Stimulated activated CD8-positive, alpha-beta memory T cell treated with anti-CD3 and anti-CD28 coated beads, Interleukin-7, amount 100 ng/mL, for 1 hour (primary cell): ENCODE measurements around the gene SYCE1.
A peak's percentile ranks its signal among the peaks of the same experiment; 100 is the strongest.
"Not testable (repeated sequence)": the region's sequence is repeated elsewhere in the genome, so short reads cannot be mapped to it uniquely, and the experiment has no call there.

Experiments
- DNase-seq, 2 donors: peaks; one replicate each; pipeline ENCODE4 v3.0.0-alpha.2; 2020; ENCODE audit warnings: low read depth in 2 of 2

Gene SYCE1

DNA sequence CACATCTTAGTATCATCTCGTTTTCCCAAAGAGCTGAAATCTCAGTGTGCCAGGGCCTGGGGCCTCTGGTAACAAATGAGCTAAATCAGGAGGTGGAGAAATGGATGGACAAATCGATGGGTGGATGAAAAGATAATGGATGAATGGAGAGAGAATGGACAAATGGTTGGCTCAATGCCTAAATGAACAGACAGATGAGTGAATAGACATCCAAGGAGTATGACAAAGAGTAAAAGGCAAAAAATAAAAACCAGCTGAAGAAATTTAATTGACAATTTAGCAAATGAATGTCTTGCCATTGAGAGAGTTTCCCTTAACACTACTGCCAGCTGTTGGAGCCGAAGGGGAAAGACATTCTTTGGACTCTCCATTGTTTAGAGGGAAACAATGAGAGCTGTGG lies 8.0 kb downstream of the SYCE1 start:
- DNase-seq, result no peak

DNA sequence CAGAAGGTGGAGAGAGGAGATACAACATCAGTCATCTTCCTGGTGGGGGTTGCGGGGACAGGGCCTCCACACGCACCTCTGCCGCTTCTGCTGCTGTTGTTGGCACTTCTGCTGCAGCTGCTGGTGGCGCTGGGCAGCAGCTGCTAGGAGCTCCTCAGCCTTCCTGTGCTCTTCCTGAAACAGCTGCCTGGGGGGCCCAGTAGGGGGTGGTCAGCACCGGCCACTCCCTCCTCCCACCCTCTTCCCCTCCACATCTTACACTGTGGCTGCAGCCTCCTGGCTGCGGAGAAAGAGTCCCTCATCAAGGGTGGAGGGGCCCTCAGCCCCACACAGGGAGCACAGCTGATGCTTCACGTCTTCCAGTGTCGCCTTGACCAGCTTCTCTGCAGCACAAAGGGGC lies 9.9 kb downstream of the SYCE1 start:
- no peak for DNase-seq

GRCh38 chr10:133554600-133554999 lies 10.8 kb downstream of the SYCE1 start:
- DNase-seq, result no peak

GRCh38 chr10:133544506-133544905 lies 20.9 kb downstream of the SYCE1 start:
- DNase-seq, result no peak

GRCh38 chr10:133541441-133541975 lies 23.9 kb downstream of the SYCE1 start:
- DNase-seq, result not testable (repeated sequence)

DNA sequence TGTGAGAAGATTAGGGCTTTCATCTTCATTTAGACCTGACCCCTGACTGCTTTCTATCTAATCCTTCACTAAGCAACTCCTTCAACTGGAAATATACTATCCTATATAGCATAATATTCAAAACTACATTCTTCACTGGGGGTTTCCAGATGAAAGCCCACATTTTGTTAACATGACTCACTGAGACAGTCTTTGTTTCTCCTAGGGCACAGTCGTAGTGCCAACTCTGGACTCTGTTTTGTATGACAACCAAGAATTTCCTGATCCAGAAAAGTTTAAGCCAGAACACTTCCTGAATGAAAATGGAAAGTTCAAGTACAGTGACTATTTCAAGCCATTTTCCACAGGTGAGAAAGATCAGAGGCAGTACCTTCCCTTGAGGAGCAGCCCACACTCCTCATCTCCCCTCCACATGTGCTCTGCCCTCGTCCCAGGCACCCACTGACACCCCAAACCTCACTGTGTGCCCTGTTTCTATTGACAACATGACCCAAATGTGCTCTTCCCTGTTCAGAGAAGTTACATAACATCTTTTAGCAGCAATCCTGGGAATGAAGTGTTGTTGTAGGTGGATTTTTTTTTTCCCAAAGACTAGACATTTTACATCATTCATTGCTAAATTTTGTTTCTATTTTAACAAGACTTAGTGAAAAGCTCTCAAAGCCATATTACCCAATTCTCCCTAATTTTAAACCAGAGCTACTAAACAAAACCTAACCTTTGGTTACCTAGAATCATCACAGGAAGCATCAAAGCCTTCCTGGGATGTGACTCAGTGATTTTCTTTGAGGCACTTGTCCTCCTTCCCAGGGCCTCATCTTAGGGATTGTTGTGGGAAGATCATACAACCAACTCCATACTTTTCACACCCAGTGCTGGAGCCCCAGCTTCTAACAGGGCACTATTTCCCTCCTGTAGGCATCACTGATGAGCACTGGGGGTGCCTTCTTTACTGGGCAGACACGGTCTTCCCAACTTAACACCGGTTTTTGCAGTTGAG lies 27.5 kb downstream of the SYCE1 start:
- no peak for DNase-seq

DNA sequence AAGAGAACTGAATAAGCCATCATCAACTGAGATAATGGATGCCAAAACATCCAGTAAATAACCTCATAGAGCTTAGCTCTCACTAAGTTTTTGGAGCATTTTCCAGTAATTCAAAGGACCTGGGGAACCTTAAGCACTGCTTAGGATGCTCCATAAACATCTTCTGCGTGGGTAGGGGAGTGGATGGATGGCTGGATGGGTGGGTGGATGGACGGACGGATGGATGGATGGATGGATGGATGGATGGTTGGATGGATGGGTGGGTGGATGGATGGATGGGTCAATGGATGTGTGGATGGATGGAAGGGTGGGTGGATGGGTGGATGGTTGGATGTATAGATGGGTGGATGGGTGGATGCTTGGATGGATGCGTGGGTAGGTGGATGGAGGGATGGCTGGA lies 29.2 kb downstream of the SYCE1 start:
- DNase-seq, result no peak

- DNase-seq, result no peak
These were observed 31.0 kb downstream of the SYCE1 start for GRCh38 chr10:133534417-133534816.

- no peak for DNase-seq
These were observed 32.5 kb downstream of the SYCE1 start for GRCh38 chr10:133532871-133533270.

- no peak for DNase-seq
These were observed 34.9 kb downstream of the SYCE1 start for GRCh38 chr10:133530506-133530905.

GRCh38 chr10:133529576-133529946 lies 35.8 kb downstream of the SYCE1 start:
- DNase-seq, result no peak

DNA sequence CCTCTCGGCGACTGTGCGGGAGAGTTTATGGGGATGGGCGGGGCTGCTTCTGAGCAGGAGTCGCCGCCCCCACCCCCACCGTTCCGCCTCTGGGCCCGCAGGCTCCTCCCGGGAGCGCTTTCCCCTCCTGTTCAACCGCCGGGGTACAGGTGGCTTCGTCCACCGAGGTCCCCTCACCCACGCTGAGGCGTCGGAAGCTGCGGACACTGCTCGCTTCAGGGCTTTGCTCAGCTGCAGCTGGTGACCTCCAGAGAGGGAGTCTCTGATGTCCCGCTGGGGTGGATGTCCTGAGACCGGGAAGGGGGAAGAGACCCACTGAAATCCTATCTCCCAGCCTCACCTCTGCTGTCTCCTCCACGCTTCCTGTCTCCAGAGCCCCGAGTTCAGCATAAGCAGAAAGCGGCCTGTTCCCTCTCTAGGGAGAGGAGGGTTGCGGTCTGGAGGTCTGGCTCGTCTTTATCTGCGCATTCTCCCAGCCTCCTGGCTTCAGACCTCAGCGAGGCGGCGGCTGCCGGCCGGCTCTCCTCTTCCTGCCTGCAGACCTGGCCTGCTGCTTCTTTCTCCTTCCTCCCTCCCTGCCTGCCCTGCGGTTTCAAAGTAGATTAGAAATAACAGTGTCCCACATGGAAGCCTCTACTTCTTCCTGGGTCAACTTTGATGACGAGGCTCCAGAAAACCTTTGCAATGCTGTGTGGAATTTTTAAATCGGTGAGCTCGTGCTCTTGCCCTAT lies 36.4 kb downstream of the SYCE1 start:
- no peak for DNase-seq

DNA sequence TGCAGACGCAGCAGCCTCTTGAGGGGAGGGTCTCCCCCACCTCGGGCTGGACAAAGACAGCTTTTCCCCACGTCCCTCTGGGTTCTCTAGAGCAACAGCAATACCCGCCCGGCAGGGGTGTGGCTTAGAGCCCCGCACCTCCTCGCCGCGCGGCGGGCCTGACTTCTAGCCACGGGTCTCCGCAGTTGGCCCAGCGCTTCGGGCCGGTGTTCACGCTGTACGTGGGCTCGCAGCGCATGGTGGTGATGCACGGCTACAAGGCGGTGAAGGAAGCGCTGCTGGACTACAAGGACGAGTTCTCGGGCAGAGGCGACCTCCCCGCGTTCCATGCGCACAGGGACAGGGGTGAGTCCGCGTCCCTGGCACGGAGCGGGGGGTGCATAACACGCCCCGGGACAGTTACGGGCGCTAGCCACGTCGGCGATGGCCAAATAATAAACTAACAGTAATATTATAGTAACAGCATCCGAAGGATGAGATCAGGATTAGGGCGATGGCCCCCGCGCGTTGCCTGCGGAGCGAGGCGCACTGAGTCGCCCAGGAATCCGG lies 37.0 kb downstream of the SYCE1 start:
- no peak for DNase-seq

DNA sequence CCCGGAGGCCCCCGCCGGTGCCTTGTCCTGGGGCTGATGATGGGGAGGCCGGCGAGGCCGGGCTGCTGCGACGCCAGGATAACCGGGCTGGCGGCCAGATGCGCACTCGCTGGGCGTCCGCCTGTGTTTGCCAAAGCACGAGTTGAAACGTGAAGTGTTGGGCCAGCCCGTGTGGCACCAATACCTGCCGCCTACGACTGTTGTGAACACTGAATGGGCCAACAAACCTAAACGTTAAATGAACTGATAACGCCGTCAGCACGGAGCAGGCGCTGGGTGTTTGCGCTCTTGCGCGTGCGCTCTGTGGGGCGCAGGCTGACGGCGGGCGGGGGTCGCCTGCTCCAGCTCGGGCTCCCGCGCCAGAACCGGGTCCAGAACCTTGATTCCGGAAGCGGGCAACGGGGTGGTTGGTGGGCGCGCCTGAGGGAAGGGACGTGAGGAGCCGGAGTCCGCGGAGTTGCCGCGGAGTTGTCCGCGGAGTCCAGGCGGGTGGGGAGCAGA lies 37.6 kb downstream of the SYCE1 start:
- DNase-seq, result no peak

- DNase-seq, result no peak
These were observed 38.3 kb downstream of the SYCE1 start, which contains the start of gene CYP2E1 for GRCh38 chr10:133526957-133527588. TSS of gene CYP2E1 (plus strand) at chr10:133527363. CDS start at chr10:133527396, 33 bp downstream.

GRCh38 chr10:133525444-133525843 lies 39.9 kb downstream of the SYCE1 start:
- DNase-seq, result no peak

- DNase-seq, result no peak
These were observed 41.7 kb downstream of the SYCE1 start for GRCh38 chr10:133523631-133524203.

- DNase-seq, result peak; percentile 82 to 92
These were observed 45.1 kb downstream of the SYCE1 start for GRCh38 chr10:133520193-133520738.

DNA sequence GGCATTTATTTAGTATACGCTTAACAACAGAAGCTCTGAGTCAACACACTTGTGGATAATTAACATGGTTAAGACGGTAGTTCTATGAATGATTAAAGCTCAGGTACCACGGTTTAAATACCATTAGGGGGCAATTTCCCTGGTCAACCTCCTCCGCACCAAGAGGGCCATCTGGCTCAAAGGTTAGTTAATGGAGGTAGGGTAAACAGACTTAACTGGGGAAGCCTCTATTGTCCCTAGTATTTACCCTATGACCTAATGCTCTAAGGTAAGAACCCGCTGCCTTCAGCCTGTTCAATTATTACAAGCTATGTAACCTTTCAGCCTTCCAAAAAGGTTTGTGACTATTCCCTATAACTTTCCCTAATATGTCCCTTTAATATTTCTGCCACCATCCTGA lies 46.9 kb downstream of the SYCE1 start:
- DNase-seq, result not testable (repeated sequence)

DNA sequence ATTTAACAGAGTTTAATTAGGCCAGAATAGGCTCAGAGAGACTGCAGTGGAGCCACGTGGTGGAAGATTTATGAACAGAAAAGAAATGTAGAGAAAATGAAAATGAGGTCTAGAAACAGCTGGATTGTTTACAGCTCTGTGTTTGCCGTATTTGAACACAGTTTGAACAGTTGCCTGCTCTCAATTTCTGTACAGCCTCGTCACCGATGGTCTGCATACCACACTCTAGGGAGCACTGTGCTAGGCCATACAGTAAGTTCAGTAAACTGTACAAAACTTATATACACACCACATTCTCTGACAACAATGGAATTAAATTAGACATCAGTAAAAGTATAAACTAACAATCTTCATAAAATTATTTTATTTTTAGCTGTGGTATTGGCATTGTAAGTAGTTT lies 49.3 kb downstream of the SYCE1 start:
- no peak for DNase-seq

- no peak for DNase-seq
These were observed 49.9 kb downstream of the SYCE1 start for GRCh38 chr10:133515471-133515870.
